ENCODE results near the gene CACNA2D3.

Gene CACNA2D3

DNA sequence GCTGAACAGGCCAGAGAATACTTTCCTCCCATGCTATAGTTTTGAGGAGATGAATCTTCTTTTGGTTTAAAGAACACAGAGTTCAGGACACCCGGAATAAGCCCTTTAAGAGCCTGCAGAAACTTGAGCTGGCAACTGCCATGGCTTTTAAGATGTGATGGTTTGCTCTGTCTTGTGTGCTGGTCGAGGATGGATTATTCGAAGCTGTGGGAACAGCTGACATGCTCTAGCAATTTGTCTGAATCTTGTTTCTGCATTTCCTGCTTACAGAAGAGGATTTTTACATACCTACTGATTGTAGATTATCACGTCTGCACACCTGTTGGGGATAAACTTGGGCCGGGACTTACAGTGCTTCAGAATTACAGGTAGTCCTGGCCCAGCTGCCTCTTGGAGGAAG, 408.6 kb downstream of the CACNA2D3 start:
- peak; percentile 17 for DNase-seq (ENCODE audit: low spot score)

DNA sequence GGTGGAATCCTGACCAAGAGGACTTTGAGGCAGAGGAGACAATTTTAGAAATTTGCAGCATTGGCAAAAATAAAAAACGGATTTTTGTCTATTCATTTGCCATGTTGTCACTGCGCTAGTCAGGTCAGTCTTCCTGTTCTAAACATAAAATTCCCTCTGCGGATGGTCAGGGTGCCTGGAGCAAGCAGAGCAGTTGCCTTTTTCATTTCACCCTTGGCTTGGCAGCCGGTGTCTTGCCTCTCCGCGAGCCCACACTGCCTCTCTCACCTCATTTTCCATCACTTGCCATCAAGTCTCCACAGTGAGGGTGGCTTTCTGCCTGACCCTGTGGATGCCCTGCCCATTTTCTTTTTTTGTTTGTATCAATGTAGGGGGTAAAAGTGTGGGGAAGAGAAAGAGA, 409.4 kb downstream of the CACNA2D3 start:
- peak; percentile 10 for DNase-seq (ENCODE audit: low spot score)

DNA sequence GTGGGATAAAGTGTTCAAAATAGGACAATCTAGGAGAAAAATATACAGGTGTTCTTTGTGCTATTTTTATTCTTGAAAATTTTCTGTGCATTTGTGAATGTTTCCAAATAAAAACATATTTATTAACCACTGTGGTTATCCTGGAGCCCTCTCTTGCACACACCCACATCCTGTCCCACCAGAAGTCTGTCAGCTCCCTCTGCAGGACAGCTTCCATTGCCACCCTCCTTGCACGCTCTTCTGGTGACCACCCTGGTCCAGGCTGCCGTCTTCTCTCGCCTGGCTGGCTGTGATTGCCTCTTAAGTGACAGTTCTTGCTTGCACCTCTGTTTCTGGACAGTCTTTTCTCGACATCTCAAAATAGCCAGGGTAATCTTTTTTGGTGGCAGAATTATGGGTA, 411.5 kb downstream of the CACNA2D3 start:
- DNase-seq (ENCODE audit: low spot score): peak; percentile 25

DNA sequence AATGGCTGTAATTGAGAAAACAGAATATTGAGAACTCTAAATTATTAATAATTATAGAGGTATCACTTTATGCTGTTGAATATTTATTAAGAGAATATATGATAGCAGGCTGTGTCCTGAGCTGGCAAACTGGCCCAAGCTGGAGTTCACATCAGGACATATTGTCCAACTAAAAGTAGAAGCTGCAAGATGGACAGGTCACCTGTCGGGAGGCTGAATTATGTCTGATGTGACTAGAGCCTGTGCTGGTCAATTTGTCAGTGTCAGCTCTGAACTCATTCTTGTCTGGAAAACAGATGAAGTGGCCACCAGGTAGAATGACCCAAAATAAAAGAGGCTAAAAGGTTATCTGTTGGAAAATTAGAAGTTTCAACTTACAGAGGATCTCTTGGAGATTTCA, 413.3 kb downstream of the CACNA2D3 start:
- DNase-seq (ENCODE audit: low spot score): peak; percentile 6

DNA sequence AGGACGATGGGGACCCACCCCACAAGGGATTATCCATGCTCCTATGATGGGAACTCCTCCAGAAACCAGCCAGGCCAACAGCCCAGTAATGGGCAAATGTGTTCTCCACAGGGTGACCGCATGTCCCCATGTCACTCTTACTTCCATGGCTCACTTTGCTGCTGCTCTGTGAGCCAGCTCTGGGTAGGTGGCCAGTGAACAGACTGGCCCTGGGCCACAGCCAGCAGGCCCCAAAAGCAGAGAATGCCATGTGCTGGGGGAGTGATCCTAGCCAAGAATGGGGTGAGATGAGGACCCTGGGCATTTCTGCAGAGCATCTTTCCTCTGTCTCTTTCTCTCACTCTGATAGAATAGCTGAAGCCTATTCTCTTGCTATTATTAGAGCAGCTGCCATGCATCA, 414.1 kb downstream of the CACNA2D3 start:
- DNase-seq (ENCODE audit: low spot score): peak; percentile 27

DNA sequence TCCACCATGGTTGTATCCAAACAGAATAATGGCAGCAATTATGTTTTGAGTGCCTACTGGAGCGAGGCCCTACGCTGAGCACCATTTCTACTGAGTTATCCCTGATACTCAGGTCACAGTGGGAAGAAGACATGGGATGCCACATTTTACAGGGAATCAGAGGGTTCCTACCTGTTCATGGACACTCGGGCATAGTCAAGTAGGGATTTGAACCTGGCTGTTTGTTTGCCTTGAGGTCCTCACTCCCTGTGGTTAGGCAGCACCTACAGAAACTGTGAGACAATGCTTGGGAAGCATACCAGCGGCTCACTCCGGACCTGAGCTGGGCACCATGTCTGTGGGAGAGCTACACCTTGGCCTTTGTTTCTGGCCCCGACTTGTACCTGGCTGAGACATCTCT, 415.2 kb downstream of the CACNA2D3 start:
- DNase-seq (ENCODE audit: low spot score): no peak

DNA sequence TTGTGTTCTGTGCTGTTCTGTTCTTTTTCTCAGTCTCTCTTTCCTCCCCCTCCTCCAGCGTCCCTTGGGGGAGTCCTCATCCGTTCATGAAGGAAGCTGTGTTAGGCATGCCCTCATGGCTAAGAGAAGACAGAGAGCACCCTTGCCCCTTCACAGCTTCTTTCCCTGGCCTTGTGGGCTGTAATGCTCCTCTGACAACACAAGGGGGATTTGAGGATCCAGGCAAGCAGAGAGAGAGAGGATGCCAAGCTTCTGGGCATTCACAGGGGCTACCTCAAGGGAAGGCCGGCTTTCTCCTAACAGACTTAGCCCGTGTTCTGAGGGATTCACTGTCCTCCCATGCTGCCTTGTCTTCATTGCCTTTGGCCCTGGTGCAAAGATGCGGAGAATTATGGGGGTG, 416.0 kb downstream of the CACNA2D3 start:
- no peak for DNase-seq (ENCODE audit: low spot score)

DNA sequence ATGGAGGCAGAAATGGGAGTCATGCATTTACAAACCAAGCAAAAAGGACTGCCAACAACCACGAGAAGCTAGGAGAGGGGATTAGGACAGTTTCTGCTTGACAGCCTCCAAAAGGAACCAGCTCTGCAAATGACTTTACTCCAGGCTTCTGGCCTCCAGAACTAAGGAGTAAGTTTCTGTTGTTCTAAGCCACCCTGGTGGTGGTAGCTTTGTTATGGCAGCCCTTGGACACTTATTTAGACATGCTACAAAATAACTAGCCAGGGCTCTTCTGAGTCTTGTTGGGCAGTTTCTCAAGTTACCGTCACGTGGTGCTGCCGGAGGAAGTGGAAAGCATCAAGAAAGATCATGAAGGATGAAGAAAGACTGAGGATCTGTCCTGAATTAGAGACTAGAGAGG, 419.0 kb downstream of the CACNA2D3 start:
- no peak for DNase-seq (ENCODE audit: low spot score)

DNA sequence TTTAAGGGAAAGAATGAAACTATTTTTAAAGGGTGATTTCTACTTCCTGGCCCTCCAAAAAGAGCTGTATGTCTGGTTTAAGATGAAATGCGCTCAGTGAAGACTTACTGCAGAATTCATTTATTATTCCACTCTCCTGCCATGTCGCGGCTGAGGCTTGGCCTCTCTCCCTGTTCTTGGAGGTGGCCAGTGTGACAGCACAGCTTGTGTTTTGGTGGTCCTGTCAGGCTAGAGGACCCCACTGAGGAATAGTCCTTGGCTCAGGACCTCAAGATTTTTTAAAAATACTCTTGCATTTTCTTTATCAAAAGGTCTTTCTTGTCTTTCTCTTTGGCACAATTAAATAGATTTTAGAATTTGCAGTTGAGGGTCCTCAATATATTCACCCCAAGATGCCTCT, 421.1 kb downstream of the CACNA2D3 start:
- no peak for DNase-seq (ENCODE audit: low spot score)

DNA sequence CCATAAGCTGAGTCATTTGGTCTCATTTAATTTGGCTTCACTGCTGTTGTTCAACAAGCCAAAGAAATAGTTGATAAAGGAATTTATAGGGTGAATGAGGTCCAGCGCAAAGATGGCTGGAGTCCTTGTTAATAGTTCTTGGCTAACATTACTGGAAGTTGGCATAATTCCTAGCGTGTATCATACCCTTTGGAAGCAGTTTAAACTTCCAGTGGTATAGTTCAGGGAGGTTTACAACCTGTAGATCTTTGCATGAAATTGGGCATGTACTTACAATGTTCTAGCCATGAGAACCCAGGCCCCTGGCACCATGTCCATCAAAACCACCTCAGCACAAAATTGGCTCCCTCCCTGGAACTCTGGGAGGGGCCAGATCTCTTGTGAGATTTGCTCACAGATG, 424.7 kb downstream of the CACNA2D3 start:
- no peak for DNase-seq (ENCODE audit: low spot score)

DNA sequence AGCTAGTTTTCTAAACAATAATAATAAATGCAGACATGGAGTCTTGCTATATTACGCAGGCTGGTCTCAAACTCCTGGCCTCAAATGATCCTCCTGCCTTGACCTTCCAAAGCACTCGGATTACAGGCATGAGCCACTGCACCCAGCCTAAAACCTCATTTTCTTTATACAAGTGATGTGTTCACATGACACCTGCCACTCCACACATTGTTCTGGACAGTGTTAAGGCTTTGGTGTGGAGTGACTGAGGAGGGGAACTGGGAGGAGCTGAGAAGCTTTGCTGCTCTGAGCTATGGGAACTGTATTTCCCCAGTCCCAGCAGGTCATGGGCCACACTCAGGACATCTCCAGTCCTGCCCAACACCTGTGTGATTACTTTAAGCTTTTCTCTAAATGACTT, 425.5 kb downstream of the CACNA2D3 start:
- no peak for DNase-seq (ENCODE audit: low spot score)

DNA sequence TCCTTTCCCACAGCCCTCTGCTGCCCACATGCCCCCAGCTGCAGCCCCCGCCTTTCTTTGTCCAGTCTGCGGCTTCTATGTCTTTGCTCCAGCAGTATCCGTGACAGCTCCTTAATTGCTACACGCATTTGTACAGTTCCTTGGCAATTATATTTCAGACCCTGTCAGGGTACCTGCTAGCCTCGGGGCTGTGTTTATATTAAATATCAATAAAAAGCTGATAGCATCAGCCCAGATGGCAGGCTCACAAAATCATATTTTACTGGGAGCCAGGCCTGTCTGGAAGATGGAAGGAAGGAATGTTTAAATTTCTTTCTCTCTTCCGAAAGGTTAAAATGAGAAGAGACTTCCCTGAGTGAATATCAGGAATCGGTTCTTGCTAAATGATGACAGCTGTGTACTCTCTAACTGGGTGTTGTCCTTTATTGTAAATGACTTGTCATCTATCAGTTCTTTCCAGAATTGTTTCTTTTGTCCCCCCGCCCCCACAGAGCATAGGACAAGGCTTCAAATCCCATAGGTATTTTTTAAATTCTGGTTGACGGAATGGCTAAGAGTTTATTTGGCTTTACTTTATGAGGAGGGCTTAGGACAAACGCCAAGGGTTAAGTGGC, 427.4 kb downstream of the CACNA2D3 start:
- DNase-seq (ENCODE audit: low spot score): no peak

DNA sequence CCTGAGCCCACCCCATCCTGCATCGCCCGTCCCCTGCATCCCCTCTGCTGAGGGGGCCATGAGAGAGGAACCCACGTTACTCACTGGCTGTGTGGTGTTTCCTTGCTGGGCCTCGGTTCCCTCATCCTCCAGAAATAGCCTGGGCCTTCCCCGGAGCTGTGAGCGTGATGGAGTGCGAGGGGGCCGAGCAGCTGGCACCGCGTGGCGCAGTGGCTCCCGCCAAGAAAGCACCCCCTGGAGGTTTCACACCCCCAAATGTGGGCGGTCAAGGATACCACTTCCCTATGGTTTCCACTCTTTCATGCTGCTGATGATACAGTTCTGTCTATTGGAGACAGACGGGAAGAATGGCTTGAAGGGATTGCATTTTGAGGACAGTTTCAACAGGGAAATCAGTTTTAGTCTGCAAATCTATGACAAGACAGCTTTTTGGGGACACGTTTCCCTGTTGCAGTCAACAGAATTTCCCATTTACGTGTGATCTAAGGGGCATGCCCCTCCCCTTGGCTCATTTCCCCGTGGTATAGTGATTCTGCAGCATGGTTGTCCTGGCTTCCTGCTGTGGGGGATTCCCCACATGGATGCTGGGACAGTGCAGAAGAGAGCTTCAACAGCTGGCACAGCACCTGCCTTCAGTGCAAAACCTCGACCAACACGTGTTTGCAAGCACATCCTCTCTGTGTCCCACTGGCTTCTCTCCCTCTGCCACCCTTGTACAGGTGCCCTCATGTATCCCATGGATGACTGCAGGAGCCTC, 428.0 kb downstream of the CACNA2D3 start:
- DNase-seq (ENCODE audit: low spot score): no peak

DNA sequence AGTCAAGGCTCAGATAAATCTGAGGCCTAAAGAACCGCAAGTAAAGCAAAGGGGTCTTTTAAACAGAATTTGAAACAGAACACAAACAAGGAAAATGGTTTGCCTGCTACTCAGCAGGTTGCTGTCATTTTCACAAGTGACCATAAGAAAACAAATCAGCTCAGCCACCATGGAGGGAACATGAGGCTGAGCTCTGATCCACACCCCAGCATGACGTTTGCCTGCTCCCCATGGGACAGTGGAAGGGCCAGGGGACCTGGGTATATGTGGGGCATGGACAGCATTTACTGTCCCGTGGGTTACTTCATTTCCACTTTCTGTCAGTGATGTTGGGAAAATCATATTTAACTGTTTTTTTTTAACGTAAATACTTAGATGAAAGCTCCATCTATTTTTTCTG, 434.3 kb downstream of the CACNA2D3 start:
- no peak for DNase-seq (ENCODE audit: low spot score)

DNA sequence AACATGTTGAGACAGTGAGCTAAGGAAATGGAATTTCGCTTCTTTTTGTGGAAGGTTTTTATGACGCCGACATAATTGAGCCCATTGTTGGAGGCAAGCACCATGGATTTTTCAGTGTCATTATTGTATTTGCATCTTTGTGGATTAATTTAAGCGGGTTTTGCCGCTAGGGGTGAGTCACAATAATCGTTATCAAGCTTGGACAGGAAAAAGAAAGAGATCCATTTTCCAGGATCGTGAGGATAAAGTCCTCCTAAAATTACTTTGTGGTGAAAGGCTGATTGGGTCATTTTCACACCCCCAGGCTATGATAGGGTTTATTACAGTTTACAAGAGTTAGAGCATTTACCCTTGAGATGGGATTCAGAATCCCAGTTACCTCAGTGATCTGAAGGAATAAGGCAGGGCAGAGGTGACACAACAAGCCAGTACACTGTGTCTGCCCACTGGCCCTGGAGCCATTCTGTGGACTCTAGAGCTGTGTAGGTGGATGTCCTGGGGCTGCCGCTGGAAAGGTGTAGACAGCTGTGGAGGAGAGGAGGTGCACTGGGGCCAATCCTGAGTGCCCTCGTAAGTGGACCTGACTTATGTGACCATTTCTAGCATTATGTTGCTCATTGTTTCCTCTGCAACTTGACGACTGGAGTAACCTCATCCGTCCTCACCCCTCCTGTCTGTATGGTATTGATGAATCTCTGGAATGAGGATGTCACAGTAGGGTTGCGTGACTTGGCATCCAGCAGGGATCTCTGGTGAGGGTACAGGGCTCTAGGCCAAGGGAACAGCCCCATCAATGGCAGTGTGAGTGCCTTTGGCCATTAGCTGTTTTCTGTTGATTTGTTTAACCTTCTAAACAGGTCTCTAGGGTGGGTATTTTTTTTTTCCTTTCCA, 435.4 kb downstream of the CACNA2D3 start:
- DNase-seq (ENCODE audit: low spot score): no peak

DNA sequence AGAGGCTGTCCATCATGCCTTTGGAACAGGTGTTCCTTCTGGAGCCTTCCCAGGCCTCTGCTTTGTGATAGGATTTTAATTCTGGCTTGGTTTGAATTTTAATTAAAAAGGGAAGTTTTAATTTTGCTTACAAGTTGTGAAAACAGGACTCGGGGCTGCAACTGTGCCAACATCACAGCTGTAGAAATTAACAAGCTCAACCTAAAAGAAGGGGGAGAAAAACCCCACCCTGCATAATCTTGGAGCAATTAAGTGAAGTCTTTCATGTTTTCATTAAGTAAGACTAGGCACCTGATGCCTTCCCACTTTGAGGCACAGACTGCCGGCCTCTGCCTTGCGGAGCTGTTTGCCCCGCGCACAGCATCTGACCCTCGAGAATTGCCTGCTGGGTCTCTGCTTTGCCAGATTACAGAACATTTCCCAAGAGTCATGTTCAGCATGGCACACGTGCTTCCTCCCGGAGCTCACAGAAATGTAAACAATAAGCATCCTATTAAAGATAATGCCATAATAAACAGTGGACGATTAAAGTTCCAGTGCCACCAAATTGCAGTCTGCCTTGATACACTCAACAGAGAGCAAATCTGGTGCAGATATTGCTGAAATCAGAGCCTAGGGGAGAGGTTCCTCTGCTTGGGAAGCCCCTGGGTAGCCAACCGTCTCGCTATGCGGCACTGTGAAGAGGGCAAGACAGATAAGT, 441.3 kb downstream of the CACNA2D3 start:
- no peak for DNase-seq (ENCODE audit: low spot score)

DNA sequence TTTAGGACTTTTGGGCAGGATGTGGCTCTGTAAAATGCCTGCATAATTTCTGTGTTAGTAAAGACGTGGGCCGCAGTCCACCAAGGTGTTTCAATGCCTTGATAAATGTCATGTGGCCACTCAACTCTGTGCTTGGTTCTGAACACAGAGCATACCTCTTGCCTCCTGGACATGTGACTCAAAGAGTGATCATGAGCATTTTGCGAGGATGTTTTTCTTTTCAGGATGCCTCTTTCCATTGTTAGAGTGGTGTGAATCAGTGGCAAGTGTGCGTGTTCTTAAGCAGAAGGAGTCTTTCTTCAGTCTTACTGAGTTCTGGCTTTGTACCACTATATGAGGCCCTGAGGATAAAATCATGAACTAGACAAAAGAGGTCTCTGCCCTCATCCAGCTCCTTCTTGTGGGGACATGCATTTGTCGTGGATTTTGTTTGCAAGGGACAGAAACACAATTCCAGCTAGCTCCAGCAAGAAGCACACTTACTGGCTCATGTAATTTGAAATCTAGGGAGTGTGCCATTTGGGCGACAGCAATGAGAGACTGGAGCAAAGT, 442.1 kb downstream of the CACNA2D3 start:
- no peak for DNase-seq (ENCODE audit: low spot score)

DNA sequence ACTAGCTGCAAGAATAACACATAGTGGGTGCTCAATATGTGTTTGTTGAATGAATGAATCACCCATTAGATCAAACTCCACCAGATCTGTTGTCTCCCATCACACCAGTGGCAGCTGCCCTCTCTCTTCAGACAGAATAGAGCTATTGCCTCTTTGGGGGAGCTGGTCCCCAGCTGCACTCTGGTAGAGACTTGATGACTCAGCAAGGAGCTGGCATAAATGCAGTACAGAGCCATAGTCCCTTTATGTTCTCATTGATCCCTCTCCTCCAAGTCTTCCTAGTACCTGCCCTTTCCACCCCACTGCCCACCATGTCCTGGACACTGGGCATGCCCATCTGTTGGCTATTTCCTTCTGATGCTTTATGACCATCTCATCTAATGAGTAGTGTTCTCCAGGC, 443.6 kb downstream of the CACNA2D3 start:
- DNase-seq (ENCODE audit: low spot score): no peak

DNA sequence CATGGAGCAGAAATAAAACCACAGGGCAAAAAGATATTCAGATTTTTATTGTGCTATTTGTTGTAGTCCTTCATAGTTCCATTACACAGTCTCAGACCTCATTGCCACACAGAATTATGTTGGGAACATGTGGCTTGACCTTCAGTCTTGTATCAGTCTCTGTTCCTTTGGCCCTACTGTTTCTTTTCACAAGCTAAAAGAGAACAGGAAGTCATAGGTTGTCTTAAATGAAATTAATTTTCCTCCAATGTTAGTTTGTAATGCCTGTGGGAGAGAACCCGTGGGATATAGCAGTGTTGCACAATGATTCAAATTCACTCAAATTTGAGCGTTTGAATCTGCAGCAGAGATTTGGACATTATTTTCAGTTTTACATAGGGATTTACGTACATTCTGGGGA, 445.6 kb downstream of the CACNA2D3 start:
- no peak for DNase-seq (ENCODE audit: low spot score)

DNA sequence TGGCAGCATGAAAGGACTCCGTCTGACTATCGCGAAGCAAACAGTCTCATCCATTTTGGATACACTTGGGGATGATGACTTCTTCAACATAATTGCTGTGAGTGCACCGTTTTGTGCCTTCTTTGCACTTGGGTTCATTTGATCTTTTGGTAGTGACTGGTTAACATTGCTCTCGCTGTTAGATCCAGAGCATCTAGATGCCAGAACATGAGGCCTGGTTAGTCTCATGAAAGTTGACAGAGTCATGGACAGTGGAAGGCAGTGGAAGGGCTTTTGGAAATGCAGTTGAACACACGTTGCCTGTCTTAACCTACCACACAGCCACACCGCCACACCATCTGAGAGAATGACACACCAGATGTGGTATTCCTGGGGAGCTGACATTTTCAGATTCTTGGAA, 447.7 kb downstream of the CACNA2D3 start:
- DNase-seq (ENCODE audit: low spot score): no peak

DNA sequence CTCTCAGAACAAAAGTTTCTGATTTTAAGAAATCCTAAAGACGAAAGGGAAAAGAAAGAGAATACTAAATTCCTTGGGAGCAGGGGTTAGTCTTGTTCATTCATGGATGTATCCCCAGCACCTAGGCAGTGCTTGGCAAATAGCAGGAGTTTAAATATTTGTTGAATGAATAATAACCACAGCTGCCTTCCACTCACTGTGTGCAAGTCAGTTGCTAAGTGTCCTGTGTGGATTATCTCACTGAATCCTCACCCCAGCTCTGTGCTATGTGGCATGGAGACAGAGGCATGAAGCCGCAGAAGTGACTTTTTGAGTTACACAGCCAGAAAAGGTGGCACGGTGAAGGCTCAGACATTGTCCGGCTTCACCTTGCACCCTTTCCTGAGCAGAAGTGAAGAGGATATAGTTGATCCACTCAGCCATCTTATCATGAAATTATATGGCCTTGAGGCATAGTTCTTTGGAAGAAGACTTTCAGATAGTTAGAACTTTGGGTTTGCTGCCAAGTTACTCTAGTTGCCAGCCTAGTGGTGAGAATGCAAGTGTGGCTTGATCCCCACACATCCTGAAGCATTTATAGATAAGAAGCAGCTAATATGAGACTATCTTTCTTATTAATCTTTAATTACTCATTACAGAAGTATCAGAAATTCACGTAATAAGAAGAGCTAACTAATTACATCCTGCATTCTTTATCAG, 450.0 kb downstream of the CACNA2D3 start:
- DNase-seq (ENCODE audit: low spot score): no peak

Data from ecto neural progenitor cell (in vitro differentiated cells).